SH-SY5Y (cell line): Measurements from ENCODE around the gene SLC6A9.

Experiments used
- GATA2 ChIP-seq: IDR thresholded peaks from 2 replicates; pipeline ENCODE4 v1.6.1; 2011; ENCODE audit warnings: mild to moderate bottlenecking, low read depth, low read length
- GATA3 ChIP-seq: IDR thresholded peaks from 2 replicates; pipeline ENCODE4 v1.6.1; 2011; ENCODE audit warnings: low read depth, mild to moderate bottlenecking, low read length, moderate library complexity

The SLC6A9 gene

GRCh38 chr1:43973981-43974442 is 57.2 kb downstream of the SLC6A9 start:
- TF ChIP-seq GATA3, result no peak
- TF ChIP-seq GATA2, result no peak

- TF ChIP-seq GATA3 (no peak), GATA2 (no peak)
Observed at GRCh38 chr1:43971336-43971980, 59.8 kb downstream of the SLC6A9 start.

- TF ChIP-seq GATA2, result peak; percentile 16; the same call in 1 of the 2 replicates
- no peak for TF ChIP-seq GATA3
Observed at GRCh38 chr1:43970911-43971310, 60.4 kb downstream of the SLC6A9 start.

- no peak for TF ChIP-seq GATA2
- no peak for TF ChIP-seq GATA3
Observed at GRCh38 chr1:43970502-43970901, 60.8 kb downstream of the SLC6A9 start.

- no peak for TF ChIP-seq GATA2
- no peak for TF ChIP-seq GATA3
Observed at GRCh38 chr1:43969746-43970466, 61.4 kb downstream of the SLC6A9 start, which contains the start of gene DPH2. DPH2 (plus strand) TSS chr1:43970010; CDS start chr1:43970176, 166 bp downstream.

GRCh38 chr1:43969416-43969745 is 61.9 kb downstream of the SLC6A9 start:
- TF ChIP-seq GATA3, result no peak
- TF ChIP-seq GATA2, result no peak

- TF ChIP-seq GATA3 (no peak), GATA2 (no peak)
Observed at GRCh38 chr1:43968348-43968948, 62.8 kb downstream of the SLC6A9 start.

- no peak for TF ChIP-seq GATA2
- TF ChIP-seq GATA3, result no peak
Observed at GRCh38 chr1:43965316-43965715, 65.9 kb downstream of the SLC6A9 start.

GRCh38 chr1:43963890-43964289 is 67.4 kb downstream of the SLC6A9 start:
- TF ChIP-seq GATA2 (no peak), GATA3 (no peak)

- no peak for TF ChIP-seq GATA2
Observed at GRCh38 chr1:43963006-43963405, 68.3 kb downstream of the SLC6A9 start.

GRCh38 chr1:43962324-43962723 is 68.9 kb downstream of the SLC6A9 start:
- no peak for TF ChIP-seq GATA3
- TF ChIP-seq GATA2, result no peak

- no peak for TF ChIP-seq GATA2
- TF ChIP-seq GATA3, result no peak
Observed at GRCh38 chr1:43961692-43962091, 69.6 kb downstream of the SLC6A9 start.

- TF ChIP-seq GATA3 (no peak), GATA2 (no peak)
Observed at GRCh38 chr1:43960798-43961197, 70.5 kb downstream of the SLC6A9 start.

GRCh38 chr1:43958351-43959255 is 72.7 kb downstream of the SLC6A9 start:
- TF ChIP-seq GATA2 (no peak), GATA3 (no peak)
